ENCODE data around the gene CACNA1E.
"Not testable (repeated sequence)": the region's sequence is repeated elsewhere in the genome, so short reads cannot be mapped to it uniquely, and the experiment has no call there.

Gene CACNA1E

DNA sequence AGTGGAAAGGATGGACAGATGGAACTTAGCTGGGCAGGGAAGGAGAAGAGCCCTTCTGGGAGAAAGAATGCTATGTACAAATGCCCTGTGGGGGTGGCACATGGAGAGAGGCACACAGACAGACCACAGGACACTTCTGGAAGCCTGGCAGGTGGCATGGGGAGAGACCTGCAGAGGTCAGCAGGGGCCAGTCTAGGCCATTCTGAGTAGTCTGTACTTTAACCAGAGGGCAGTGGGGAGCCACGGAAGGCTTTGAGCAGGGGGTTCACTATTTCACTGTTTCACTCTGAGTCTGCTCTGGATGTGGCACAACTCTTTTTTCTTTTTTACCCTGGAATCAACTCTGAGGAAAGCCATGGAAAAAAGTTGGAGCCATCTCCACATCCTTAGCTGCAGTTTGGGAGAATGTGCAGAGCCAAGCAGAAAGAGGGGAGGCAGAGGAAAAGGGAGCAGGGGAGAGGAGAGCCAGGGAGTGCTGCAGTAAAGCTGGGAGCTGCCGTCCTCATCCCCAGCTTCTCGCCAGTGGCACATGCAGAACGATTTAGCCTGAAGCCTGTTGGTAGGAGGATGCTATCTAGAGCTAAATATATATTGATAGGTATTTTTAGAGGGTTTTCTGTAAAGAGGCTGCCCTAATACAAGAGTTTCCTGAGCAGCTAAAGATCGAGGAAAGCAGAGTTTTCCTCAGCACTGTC lies 34.0 kb downstream of the CACNA1E start:
- no peak overlapping the region for H3K4me2 ChIP-seq (ENCODE audit: low read length)
- H3K4ac ChIP-seq (ENCODE audit: low read depth, low read length) = no peak overlapping the region
- H3K18ac ChIP-seq (ENCODE audit: low read length) = no peak overlapping the region
- no CpG with 5 or more reads among the region's 5 CpGs for WGBS (ENCODE audit: extremely low coverage, insufficient coverage, low lambda C conversion rate)
- DNase-seq = no peak
- no peak overlapping the region for H4K5ac ChIP-seq (ENCODE audit: low read length)
- H2AK5ac ChIP-seq (ENCODE audit: low read length) = no peak overlapping the region
- H3K9ac ChIP-seq (ENCODE audit: low read length) = no peak overlapping the region
- H3K56ac ChIP-seq (ENCODE audit: low read length) = no peak overlapping the region
- H3K79me2 ChIP-seq (ENCODE audit: control insufficient read depth, insufficient read depth, low read length) = no peaks in the 10 kb centered on the region
- no peaks in the 10 kb centered on the region for H3K4me1 ChIP-seq (ENCODE audit: control insufficient read depth, low read depth, low read length)
- no peak overlapping the region for H2BK5ac ChIP-seq (ENCODE audit: low read length)
- H4K8ac ChIP-seq (ENCODE audit: low read depth, low read length) = no peak overlapping the region
- H3K23ac ChIP-seq (ENCODE audit: low read length) = no peak overlapping the region
- H3K79me1 ChIP-seq (ENCODE audit: low read length) = no peaks in the 10 kb centered on the region
- H2BK120ac ChIP-seq (ENCODE audit: low read depth, low read length) = no peak overlapping the region
- H3K4me3 ChIP-seq (ENCODE audit: low read length) = no peak overlapping the region
- no peaks in the 10 kb centered on the region for H3K27me3 ChIP-seq (ENCODE audit: insufficient read depth, low read length, poor library complexity)
- H3K36me3 ChIP-seq (ENCODE audit: control insufficient read depth, insufficient read depth, low read length) = no peaks in the 10 kb centered on the region
- H3K27ac ChIP-seq (ENCODE audit: low read depth, low read length) = no peak overlapping the region
- H2BK15ac ChIP-seq (replicated peaks; ENCODE audit: low read depth) = no peak overlapping the region

DNA sequence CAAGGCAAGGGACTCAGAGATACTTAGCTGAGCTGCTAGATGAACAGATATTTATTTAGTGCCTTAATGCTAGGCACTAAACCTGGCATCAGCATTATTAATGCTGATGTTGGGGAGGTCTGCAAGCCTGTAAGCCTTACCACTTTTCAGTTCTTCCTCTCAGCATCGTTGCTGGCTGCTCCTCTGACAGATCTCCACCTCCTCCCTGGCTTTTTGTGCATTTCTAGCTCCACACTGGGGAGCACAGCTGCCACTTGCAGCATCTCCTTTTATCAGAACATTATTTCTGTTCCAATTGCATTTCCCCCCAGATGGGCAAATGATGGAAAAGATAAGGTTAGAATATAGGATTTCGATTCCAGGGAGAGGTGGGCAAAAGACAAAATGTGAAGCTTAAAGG lies 34.8 kb downstream of the CACNA1E start:
- Histone ChIP-seq H3K4me1 (ENCODE audit: control insufficient read depth, low read depth, low read length) (no peaks in the 10 kb centered on the region), H3K4me2 (ENCODE audit: low read length) (no peak overlapping the region), H4K8ac (ENCODE audit: low read depth, low read length) (no peak overlapping the region), H3K79me1 (ENCODE audit: low read length) (no peaks in the 10 kb centered on the region), H3K23ac (ENCODE audit: low read length) (no peak overlapping the region), H2BK15ac (replicated peaks; ENCODE audit: low read depth) (no peak overlapping the region), H2BK120ac (ENCODE audit: low read depth, low read length) (no peak overlapping the region), H3K4me3 (ENCODE audit: low read length) (no peak overlapping the region), H3K27ac (ENCODE audit: low read depth, low read length) (no peak overlapping the region), H3K4ac (ENCODE audit: low read depth, low read length) (no peak overlapping the region), H3K9ac (ENCODE audit: low read length) (no peak overlapping the region), H2AK5ac (ENCODE audit: low read length) (no peak overlapping the region), H3K18ac (ENCODE audit: low read length) (no peak overlapping the region), H3K56ac (ENCODE audit: low read length) (no peak overlapping the region), H3K27me3 (ENCODE audit: insufficient read depth, low read length, poor library complexity) (no peaks in the 10 kb centered on the region), H3K79me2 (ENCODE audit: control insufficient read depth, insufficient read depth, low read length) (no peaks in the 10 kb centered on the region), H3K36me3 (ENCODE audit: control insufficient read depth, insufficient read depth, low read length) (no peaks in the 10 kb centered on the region), H2BK5ac (ENCODE audit: low read length) (no peak overlapping the region), H4K5ac (ENCODE audit: low read length) (no peak overlapping the region)
- WGBS (ENCODE audit: extremely low coverage, insufficient coverage, low lambda C conversion rate) = no CpG with 5 or more reads among the region's 2 CpGs
- DNase-seq = no peak

DNA sequence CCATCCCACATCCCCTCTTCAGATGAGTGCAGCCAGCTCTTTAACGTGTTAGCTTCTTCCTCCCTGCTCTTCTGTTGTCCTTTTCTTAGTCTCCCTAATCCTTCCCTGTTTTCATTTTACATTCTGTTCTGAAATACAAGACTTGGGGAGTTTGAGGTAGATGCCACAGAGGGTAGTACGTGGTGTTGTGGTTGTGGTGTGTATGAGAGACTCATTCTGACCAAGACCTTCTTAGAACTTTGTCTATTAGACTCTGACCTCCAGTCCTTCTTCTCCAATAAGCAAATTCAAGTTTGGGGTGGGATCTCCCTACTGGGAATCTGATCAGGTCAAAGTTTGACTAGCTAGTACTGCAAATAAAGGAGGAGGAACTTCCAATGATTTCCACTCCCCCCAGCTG lies 39.5 kb downstream of the CACNA1E start:
- WGBS (ENCODE audit: extremely low coverage, insufficient coverage, low lambda C conversion rate) = no CpG with 5 or more reads among the region's 2 CpGs
- Histone ChIP-seq H3K79me1 (ENCODE audit: low read length) (no peaks in the 10 kb centered on the region), H4K8ac (ENCODE audit: low read depth, low read length) (no peak overlapping the region), H3K4me1 (ENCODE audit: control insufficient read depth, low read depth, low read length) (no peaks in the 10 kb centered on the region), H2BK15ac (replicated peaks; ENCODE audit: low read depth) (no peak overlapping the region), H3K79me2 (ENCODE audit: control insufficient read depth, insufficient read depth, low read length) (no peaks in the 10 kb centered on the region), H4K5ac (ENCODE audit: low read length) (no peak overlapping the region), H3K27me3 (ENCODE audit: insufficient read depth, low read length, poor library complexity) (no peaks in the 10 kb centered on the region), H2BK120ac (ENCODE audit: low read depth, low read length) (no peak overlapping the region), H3K4me2 (ENCODE audit: low read length) (no peak overlapping the region), H3K4ac (ENCODE audit: low read depth, low read length) (no peak overlapping the region), H3K18ac (ENCODE audit: low read length) (no peak overlapping the region), H3K23ac (ENCODE audit: low read length) (no peak overlapping the region), H2BK5ac (ENCODE audit: low read length) (no peak overlapping the region), H3K36me3 (ENCODE audit: control insufficient read depth, insufficient read depth, low read length) (no peaks in the 10 kb centered on the region), H3K56ac (ENCODE audit: low read length) (no peak overlapping the region), H2AK5ac (ENCODE audit: low read length) (no peak overlapping the region), H3K27ac (ENCODE audit: low read depth, low read length) (no peak overlapping the region), H3K4me3 (ENCODE audit: low read length) (no peak overlapping the region), H3K9ac (ENCODE audit: low read length) (no peak overlapping the region)
- DNase-seq = no peak

DNA sequence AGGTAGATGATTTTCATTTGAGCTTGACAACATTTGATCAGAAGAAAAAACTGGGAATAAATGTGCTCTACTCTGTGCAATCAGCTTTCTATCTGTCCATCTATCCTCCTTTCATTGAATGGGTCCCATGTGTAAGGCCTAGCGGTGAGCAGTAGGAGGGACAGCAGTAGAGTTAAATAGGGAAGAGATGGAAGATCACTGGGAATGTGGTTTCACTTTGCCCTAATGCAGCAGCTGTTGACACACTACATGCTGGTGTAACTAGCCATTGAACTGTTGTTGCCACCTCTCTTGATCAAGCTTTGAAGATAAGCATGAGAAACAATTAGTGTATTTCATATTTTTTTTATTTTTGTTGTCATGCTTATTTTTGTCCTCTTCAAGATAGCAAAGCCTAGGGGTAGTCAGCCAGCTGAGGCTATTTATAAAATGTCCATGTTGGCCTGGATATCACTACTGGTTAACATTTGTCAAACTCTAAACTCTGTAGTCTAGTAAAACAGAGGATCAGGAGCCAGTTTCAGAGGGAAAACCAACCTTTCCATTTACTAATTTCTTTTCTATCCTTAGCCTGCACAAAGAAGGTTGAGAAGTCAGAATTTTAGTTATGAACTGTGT lies 41.9 kb downstream of the CACNA1E start:
- Histone ChIP-seq H3K79me2 (ENCODE audit: control insufficient read depth, insufficient read depth, low read length) (no peaks in the 10 kb centered on the region), H2AK5ac (ENCODE audit: low read length) (no peak overlapping the region), H3K56ac (ENCODE audit: low read length) (no peak overlapping the region), H2BK120ac (ENCODE audit: low read depth, low read length) (no peak overlapping the region), H2BK15ac (replicated peaks; ENCODE audit: low read depth) (no peak overlapping the region), H4K5ac (ENCODE audit: low read length) (no peak overlapping the region), H3K79me1 (ENCODE audit: low read length) (no peaks in the 10 kb centered on the region), H3K23ac (ENCODE audit: low read length) (no peak overlapping the region), H3K4me3 (ENCODE audit: low read length) (no peak overlapping the region), H4K8ac (ENCODE audit: low read depth, low read length) (no peak overlapping the region), H3K4me1 (ENCODE audit: control insufficient read depth, low read depth, low read length) (no peaks in the 10 kb centered on the region), H3K18ac (ENCODE audit: low read length) (no peak overlapping the region), H3K27ac (ENCODE audit: low read depth, low read length) (no peak overlapping the region), H2BK5ac (ENCODE audit: low read length) (no peak overlapping the region), H3K4ac (ENCODE audit: low read depth, low read length) (no peak overlapping the region), H3K36me3 (ENCODE audit: control insufficient read depth, insufficient read depth, low read length) (no peaks in the 10 kb centered on the region), H3K9ac (ENCODE audit: low read length) (no peak overlapping the region), H3K27me3 (ENCODE audit: insufficient read depth, low read length, poor library complexity) (no peaks in the 10 kb centered on the region), H3K4me2 (ENCODE audit: low read length) (no peak overlapping the region)
- WGBS (ENCODE audit: extremely low coverage, insufficient coverage, low lambda C conversion rate) = no CpG with 5 or more reads among the region's 1 CpG
- no peak for DNase-seq

DNA sequence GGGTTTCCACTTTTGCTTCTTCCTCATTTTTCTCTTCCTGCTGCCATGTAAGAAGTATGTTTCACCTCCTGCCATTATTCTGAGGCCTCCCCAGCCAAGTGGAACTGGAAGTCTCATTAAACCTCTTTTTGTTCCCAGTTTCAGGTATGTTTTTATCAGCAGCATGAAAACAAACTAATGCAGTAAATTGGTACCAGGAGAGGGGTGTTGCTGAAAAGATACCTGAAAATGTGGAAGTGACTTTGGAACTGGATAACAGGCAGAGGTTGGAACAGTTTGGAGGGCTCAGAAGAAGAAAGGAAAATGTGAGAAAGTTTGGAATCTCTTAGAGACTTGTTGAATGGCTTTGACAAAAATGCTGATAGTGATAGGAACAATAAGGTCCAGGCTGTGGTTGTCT lies 44.9 kb downstream of the CACNA1E start:
- not testable (repeated sequence) for H4K8ac ChIP-seq (ENCODE audit: low read depth, low read length); H3K79me2 ChIP-seq (ENCODE audit: control insufficient read depth, insufficient read depth, low read length); H3K4me3 ChIP-seq (ENCODE audit: low read length); H3K79me1 ChIP-seq (ENCODE audit: low read length); H3K23ac ChIP-seq (ENCODE audit: low read length); H3K4me1 ChIP-seq (ENCODE audit: control insufficient read depth, low read depth, low read length); H2BK15ac ChIP-seq (replicated peaks; ENCODE audit: low read depth); H2BK120ac ChIP-seq (ENCODE audit: low read depth, low read length); H3K56ac ChIP-seq (ENCODE audit: low read length); H3K4ac ChIP-seq (ENCODE audit: low read depth, low read length); H4K5ac ChIP-seq (ENCODE audit: low read length); H2AK5ac ChIP-seq (ENCODE audit: low read length); H3K36me3 ChIP-seq (ENCODE audit: control insufficient read depth, insufficient read depth, low read length); H3K9ac ChIP-seq (ENCODE audit: low read length); DNase-seq; H3K4me2 ChIP-seq (ENCODE audit: low read length); H2BK5ac ChIP-seq (ENCODE audit: low read length); H3K18ac ChIP-seq (ENCODE audit: low read length); H3K27me3 ChIP-seq (ENCODE audit: insufficient read depth, low read length, poor library complexity); H3K27ac ChIP-seq (ENCODE audit: low read depth, low read length)

GRCh38 chr1:181531441-181531840 lies 48.1 kb downstream of the CACNA1E start:
- H4K8ac ChIP-seq (ENCODE audit: low read depth, low read length) = no peak overlapping the region
- H4K5ac ChIP-seq (ENCODE audit: low read length) = no peak overlapping the region
- H3K27ac ChIP-seq (ENCODE audit: low read depth, low read length) = no peak overlapping the region
- no peak overlapping the region for H3K23ac ChIP-seq (ENCODE audit: low read length)
- H3K27me3 ChIP-seq (ENCODE audit: insufficient read depth, low read length, poor library complexity) = no peaks in the 10 kb centered on the region
- H3K36me3 ChIP-seq (ENCODE audit: control insufficient read depth, insufficient read depth, low read length) = no peaks in the 10 kb centered on the region
- DNase-seq = no peak
- WGBS (ENCODE audit: extremely low coverage, insufficient coverage, low lambda C conversion rate) = no CpG with 5 or more reads among the region's 5 CpGs
- H3K4me3 ChIP-seq (ENCODE audit: low read length) = no peak overlapping the region
- no peak overlapping the region for H3K4me2 ChIP-seq (ENCODE audit: low read length)
- H2BK120ac ChIP-seq (ENCODE audit: low read depth, low read length) = no peak overlapping the region
- no peaks in the 10 kb centered on the region for H3K79me1 ChIP-seq (ENCODE audit: low read length)
- no peak overlapping the region for H2AK5ac ChIP-seq (ENCODE audit: low read length)
- H3K79me2 ChIP-seq (ENCODE audit: control insufficient read depth, insufficient read depth, low read length) = no peaks in the 10 kb centered on the region
- no peak overlapping the region for H3K56ac ChIP-seq (ENCODE audit: low read length)
- no peak overlapping the region for H3K9ac ChIP-seq (ENCODE audit: low read length)
- no peak overlapping the region for H3K4ac ChIP-seq (ENCODE audit: low read depth, low read length)
- H2BK5ac ChIP-seq (ENCODE audit: low read length) = no peak overlapping the region
- no peak overlapping the region for H3K18ac ChIP-seq (ENCODE audit: low read length)
- no peaks in the 10 kb centered on the region for H3K4me1 ChIP-seq (ENCODE audit: control insufficient read depth, low read depth, low read length)
- no peak overlapping the region for H2BK15ac ChIP-seq (replicated peaks; ENCODE audit: low read depth)
